ENCODE results near the gene ZBTB16.

GRCh38 chr11:114167771-114168448 lies 108.4 kb downstream of the ZBTB16 start:
- TF ChIP-seq, protein P1, sequence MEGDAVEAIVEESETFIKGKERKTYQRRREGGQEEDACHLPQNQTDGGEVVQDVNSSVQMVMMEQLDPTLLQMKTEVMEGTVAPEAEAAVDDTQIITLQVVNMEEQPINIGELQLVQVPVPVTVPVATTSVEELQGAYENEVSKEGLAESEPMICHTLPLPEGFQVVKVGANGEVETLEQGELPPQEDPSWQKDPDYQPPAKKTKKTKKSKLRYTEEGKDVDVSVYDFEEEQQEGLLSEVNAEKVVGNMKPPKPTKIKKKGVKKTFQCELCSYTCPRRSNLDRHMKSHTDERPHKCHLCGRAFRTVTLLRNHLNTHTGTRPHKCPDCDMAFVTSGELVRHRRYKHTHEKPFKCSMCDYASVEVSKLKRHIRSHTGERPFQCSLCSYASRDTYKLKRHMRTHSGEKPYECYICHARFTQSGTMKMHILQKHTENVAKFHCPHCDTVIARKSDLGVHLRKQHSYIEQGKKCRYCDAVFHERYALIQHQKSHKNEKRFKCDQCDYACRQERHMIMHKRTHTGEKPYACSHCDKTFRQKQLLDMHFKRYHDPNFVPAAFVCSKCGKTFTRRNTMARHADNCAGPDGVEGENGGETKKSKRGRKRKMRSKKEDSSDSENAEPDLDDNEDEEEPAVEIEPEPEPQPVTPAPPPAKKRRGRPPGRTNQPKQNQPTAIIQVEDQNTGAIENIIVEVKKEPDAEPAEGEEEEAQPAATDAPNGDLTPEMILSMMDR (IDR thresholded peaks at IDR 0.05), result no peak
- no peak for TF ChIP-seq POLR2A (IDR thresholded peaks at IDR 0.05)

Data from uterus (tissue), 2 donors.